ENCODE results near the gene P2RX6.

DNA sequence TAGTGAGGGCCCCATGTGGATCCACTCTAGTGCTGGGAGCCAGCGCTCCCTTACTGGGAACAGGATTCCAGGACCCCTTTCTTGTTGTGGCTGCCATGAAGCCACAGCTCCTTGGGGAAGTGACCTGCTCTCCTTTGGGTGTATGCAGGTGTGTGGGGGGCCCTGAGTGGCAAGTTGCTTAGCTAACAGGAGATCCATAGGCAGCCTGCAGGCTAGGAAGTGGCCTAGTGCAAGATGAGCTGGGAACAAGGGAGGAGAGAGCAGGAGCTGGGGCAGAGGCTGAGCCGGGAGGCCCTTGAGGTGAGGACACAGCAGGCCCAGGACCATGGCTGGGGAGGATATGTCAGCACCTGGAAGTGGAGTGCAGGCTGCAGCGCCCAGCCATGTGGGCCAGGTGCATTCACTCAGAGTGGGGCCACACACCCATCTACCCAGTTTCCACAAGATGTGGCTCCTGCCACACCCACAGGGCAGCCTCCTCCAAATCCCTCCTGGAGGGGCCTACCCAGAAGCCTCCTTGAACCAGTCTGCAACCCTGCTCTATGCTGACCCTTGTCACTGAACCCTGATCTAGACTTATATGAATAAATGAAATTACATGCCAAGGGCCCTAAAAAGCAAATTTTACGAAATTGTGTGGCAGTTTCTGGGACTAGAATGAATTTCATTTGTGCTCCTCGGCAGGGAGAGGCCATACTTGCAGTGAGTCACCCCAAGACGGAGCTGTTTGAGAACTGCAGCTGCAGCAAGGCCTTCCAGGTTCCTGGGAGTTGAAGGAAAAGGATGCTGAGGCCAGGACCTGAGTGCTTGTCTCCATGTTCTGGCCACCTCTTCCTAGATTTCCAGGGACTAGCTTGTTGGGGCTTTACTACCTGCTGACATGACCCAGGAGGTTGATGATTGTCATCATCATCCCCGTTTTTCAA lies 16.3 kb upstream of the P2RX6 start:
- TF ChIP-seq EZH2 (IDR thresholded peaks at IDR 0.05; ENCODE audit: insufficient read depth, poor library complexity, severe bottlenecking): no peak
- TF ChIP-seq EZH2phosphoT487 (IDR thresholded peaks at IDR 0.05; ENCODE audit: insufficient read depth, low read depth): no peak
